NCI-H510A treated with DMSO at 0.1 percent for 48 hours (cell line): ENCODE results near the gene GDPGP1.

Source experiments
- DNase-seq: peaks from one replicate; lab custom pipeline; 2025; lab: John Stamatoyannopoulos, UW

GDPGP1 gene

DNA sequence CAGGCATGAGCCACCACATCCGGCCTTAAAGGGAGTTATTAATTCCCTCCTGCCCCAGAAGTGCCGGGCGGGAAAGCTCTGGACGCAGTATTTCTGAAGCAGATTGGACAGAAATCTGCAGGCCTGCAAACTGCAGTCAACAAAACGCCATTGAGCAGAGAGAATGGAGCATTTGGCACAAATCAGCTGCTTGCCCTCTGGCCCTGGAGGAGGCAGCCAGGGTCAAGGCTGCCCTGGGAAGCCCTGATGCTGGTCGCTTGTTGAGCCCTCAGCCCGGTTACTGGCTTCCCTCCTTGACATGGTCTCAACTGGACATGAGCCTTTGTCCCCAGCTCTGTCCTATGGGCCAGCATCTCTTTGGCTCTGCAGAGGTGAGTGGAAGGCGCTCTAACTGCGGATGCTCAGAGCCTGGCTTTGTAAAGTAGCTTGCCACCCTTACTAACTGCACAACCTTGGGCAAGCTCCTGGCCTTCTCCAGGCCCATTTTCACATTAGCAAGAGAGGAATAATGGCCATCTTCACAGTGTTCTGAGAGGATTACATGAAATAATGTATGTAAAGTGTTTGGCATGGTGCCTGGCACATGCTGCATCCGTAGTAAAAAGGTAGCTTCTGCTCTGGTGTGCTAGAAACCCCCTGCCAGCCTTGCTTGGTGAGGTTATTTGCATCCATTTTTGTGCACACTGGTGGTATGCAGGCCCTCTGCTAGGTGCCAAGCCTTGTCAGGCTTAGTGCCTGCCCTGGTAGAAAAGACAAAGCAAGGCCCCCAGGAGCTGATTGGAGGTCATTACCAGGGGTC, 28.8 kb upstream of the GDPGP1 start:
- no peak for DNase-seq

DNA sequence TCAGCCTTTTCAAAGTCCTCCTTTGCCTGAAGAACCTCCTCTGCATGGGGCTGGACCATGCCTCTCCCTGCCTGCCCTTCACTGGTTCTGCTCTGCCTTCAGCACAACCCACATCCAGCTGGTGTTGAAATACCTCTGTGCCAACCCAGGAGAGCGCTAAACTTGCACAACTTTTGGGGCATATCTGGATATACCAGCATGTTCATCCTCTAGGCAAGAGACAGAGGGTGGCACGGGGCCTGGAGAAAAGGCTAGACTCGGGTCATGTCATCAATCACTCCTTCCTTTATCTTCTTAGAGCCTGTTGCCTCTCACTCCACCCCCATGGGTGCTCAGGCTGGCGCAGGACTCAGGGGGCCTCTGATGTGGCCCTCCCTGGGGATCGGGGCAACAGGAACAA, 28.1 kb upstream of the GDPGP1 start:
- no peak for DNase-seq

DNA sequence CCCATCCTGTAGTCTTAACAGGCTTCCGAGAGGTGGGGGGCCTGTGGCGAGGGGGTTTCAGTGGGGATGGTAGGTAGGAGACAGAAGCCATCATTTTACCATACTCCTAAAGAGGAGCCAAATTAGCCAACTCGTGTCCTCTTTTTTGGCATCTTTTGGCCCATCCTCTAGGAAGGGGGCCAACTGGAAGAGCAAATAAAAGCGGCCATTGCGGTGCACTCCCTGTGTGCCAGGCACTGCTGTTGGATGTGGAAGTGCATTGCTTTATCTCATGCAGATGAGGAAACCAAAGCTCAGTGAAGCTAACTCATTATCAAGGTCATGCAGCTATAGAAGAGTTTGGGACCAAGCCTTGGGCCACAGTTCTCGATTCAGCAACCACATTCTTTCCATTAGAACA, 26.8 kb upstream of the GDPGP1 start:
- no peak for DNase-seq

DNA sequence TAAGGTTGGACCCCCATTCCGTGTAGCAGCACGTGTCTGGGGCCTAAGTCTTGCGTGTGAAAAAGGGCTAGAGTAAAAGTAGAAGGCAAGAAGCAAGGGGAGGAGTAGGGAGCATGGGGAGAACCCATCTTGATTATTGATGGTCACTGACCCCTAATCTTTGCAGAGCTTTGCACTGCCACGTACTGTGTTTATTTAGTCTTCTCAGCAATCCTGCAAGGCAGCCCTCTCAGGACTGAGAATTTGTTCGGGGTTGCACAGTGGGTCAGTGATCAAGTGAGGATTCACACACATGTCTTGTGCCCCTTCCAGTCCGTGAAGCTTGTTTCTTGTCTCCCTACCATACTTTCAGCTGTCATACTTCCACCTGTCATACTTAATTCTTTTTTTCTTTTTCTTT, 25.7 kb upstream of the GDPGP1 start:
- no peak for DNase-seq

DNA sequence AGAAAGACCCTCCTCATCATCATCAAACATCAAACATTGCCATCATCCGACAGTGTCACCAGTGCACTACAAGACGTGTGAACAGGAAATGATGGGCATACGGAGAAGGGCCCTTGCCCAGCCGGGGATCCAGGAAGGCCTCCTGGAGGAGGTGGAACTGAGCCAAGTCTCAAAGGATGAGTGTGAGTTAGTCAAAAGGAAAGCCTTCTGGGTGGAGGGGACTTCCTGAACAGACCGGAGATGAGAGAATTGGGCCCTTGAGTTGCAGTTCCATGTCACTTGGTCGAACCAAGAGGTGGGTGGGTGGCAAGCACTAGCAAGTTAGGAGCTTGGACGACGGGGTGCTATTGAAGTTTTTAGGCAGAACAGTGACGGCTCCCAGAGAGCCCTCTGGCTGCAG, 24.4 kb upstream of the GDPGP1 start:
- DNase-seq: no peak

DNA sequence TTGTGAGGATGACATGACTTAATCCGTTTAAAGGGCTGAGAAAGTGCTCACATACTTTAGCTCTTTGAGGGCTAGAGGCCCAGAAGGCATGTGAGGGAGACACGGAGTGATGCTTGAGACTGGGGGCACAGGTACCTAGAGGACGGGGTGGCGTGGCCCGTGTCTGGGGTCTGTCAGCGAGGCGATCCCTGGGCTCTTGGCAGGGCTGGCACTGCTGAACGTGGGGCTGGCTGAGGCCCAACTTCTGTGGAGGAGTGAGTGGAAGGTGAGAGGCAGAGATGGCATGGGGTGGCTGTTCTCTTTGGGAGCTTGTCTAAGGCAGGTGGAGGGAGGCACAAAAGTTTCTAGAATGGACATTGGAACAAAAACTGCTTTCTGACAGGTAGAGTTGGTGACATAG, 23.4 kb upstream of the GDPGP1 start:
- DNase-seq: no peak

DNA sequence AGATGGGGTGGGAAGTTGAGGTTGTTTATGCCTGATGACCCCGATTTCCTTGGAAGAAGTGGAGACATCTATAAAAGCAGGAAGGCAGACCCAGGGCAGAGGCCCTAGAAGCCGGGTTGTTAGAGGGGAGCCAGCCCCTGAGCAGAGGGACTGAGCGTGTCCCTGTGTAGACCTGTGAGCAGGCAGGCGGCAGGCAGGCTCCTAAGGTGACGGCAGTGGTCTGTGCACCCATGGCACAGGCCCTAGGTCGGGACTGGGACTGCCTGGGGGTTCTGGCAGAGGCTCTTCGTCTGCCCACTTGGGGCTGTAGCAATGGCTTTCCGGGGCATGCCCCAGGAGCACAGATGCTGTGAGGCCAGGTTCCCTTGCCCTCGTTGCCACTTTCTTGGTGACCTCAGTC, 23.0 kb upstream of the GDPGP1 start:
- no peak for DNase-seq

DNA sequence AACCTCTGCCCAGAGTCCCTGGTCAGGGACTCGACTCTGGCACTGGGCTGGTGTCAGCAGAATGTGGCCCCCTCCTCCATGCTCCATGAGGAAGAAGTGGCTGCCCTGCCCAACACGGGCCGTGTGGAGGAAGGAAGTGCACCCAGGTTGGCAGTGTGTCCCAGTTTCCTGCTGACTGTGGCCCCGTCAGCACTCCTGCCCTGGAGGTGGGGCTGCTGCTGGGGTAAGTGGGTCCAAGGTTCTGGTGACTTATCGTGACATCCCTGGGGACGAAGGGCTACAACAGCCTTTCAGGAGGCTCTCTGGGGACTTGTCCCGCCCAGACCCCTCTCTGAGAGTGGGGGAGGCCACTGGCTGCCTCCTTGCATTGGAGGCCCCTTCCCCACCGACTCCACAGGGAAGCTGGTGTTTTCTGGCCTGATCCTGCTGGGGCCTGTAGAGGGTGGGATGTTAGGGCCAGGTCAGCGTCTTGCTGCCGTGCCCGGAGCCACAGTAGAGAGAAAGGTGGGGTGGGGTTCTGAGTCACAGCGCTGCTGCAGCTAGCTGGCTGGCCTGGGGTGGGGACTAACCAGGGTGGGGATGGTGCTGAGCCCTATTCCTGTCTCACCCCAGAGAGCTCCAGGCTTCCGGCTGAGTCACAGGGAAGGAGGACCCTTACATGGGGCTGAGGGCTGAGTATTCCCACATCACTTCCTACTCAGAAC, 22.4 kb upstream of the GDPGP1 start:
- DNase-seq: no peak

DNA sequence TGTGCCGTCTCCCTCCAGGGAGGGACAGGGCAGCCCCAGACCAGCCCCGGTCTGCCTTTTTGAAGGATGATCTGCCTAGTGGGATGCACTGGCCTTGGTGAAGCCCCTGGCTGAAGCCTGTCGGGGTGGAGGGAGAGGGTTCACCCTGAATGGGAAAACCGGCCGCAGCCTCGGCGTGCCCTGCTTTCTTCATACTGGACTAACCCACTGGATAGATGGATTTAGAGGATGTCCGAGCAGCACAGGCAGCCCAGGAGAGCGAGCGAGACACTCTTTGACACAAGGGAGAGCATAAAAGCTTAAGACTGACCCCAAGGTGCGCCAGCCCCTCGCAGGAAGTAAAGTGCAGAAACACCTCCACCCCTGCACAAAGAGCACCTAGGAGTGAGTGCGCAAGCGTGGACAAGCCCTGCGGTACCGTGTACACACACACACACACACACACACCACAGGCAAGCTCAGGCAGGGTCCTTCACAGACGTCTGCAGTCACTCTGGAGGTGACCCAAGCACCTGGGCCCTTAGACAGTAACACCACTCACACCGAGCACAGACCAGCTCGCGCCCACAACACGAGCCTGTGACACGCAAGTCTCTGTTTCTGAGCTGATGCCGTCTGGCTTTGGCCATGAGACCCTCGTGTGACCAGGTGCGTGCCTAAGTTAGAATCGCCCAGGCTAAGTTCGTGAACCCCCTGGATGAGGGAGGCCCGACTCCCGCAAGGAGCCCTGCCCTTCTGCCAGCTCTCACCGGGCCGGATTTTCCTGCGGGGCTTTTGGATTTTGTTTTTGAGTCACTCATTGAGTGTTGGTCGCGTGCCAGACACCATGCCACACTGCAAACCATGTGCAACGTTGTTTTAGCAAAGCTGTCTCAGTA, 21.5 kb upstream of the GDPGP1 start:
- DNase-seq: no peak

DNA sequence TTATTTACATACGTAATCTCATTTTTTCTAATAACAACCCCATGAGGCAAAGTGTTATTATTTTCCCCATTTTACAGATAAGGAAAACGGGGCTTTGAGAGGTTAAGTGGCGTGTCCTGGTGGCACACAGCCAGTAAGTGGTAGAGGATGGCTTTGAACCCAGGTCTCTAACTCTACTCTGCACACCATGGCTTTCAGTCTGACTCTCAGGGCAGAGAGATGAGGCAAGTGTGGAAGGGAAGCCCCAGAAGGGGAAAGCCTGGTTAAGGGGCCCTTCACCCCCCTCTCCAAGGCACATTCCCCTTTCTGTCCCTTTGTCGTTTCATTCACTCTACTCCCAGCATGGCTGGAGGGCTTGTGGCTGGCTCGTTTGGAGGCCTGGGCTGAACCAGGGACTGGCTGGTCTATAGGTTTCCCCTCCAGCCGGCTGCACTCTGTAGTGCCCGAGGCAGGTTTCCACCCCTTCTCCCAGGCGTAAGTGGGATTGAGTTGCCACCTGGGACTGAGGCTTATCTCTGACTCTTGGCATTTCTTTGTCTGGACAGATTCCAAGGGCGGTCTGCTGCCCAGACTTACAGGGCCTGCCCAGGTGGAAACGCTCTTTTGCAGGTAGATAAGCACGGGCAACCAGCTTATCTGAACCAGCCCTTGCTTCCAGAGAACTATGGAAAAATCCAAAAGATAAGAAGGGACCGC, 20.7 kb upstream of the GDPGP1 start:
- no peak for DNase-seq

DNA sequence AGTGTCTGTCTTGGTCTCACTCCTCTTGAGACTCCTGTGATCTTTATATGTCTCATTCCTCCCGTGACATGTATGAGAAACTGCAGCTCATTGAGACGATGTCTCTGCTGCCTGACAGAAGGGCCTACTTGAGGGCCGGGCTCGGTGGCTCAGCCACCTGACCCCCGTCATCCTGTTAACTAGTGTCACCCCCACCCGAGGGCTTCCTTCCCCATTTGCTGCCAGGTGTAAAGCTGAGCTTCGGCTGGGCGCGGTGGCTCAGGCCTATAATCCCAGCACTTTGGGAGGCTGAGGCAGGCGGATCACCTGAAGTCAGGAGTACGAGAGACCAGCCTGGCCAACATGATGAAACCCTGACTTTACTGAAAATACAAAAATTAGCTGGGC, 20.2 kb upstream of the GDPGP1 start:
- DNase-seq: no peak

DNA sequence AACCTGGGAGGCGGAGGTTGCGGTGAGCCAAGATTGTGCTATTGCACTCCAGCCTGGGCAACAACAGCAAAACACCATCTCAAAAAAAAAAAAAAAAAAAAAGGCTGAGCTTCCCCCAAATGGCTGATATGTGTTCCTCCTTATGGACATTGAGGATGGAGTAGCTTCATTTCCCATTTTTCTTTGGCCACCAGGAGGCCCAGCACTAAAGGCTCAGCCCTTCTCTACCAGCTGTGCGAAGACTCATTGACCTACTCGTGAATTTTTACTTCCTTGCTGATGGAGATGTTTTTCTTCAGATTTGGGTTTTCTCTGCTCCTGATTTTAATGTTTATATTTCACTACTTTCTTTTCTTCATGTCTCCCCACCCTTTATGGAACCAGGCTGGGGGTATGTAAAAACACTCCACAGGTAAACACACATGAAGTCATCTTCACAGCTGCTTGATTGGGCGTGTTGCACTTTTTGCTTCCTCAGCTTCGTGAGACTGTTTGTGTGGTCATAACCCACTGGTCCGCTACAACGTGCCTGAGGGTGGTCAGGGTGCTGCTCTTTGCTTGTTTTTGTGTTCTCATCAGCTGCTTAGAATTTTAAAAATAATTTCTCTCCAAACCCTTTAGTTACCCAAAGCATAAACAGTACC, 19.3 kb upstream of the GDPGP1 start:
- no peak for DNase-seq

DNA sequence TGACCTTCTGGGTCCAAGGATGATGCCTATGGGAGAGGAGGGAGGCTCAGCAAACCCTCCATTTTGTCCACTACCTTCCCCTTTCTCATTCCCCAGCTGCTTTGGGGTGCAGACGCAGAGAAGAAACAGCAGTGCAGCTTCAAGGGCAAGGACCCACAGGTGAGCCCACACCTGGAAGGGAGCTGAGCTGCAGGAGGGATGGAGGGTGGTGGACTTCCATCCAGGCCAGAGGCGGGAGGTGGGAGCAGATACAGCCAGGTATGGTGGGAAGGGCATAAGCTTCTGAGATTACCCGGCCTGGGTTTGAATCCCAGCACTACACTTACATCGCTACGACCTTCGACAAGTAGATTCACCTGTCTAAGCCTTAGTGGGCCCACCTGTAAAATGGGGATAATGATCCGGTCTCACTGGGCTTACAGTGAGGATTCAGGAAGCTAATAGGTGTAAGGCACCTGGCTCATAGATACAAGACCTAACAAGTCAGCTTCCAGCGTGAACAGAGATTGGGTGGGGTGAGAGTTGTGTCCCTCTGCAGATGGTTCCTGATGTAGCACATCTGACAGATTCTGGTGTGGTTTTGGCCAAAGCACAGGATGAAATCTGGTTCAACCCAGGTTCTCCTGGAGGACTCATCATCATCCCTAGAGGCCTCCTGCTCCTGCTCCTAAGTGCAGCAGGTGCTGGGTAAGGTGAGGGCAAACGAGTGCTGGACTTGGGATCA, 16.2 kb upstream of the GDPGP1 start:
- no peak for DNase-seq

DNA sequence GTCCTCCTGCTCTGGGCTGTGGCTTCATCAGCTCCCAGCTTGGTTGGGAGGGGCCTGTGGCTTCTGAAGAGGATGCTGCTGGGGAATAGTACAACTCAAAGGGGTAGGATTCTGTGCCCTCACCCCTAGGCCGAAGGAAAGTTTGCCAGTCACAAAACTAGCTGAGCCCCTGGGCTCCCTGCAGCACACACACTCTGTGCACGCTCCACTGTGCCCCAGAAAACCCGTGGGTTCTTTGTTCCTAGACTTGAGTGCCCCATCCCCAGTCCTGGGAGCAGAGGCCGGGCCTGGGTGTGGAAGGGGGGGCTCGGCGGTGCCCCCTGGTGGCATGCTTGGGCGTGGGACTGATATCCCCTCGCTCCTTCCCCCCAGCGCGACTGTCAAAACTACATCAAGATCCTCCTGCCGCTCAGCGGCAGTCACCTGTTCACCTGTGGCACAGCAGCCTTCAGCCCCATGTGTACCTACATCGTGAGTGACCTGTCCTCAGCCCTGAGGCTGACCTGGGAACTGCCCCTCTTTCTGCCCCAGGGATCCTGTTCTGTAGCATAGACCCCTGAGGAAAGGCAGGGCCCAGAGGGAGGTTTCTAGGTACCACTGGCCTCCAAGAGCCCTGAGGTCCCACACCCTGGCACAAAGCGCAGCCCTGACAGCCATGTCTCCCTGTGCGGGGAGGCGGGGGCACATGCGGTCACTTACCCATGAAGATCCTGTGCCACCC, 14.4 kb upstream of the GDPGP1 start:
- DNase-seq: no peak

DNA sequence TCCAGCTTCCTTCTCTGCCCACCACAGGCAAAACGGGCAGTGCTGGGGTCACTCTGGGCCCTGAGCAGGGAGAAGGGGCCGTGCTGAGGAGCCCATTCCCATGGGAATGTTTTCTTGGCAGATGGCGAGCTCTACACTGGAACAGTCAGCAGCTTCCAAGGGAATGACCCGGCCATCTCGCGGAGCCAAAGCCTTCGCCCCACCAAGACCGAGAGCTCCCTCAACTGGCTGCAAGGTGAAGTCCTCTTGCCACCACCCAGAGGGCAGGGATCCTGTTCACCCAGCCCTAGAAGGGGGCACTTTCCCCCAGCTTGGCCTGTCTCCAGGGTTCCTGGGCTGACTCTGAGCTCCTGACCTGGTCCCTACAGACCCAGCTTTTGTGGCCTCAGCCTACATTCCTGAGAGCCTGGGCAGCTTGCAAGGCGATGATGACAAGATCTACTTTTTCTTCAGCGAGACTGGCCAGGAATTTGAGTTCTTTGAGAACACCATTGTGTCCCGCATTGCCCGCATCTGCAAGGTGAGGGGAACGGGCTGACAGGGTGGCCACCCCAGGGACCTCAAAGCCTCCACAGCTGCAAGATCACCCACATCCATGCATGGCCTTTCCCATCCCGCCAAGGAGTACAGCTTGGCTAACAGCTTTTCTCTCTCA, 12.6 kb upstream of the GDPGP1 start:
- peak; percentile 34 for DNase-seq

DNA sequence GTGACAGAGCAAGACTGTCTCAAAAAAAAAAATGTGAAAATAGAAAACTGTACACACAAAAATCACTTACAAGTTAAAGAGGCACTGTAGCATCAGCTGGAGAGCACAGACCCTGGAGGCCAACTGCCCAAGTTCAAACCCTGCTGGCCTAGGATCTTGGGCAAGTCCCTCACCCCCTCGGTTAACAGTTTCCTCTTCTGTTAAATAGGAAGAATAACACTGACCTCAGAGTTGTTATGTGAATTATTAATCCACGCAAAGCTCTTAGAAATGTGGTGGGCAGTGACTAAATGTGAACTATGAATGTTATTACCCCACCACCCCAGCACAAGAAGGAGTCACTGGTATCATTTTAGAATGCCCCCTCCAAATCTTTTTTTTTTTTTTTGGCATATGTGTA, 11.5 kb upstream of the GDPGP1 start:
- DNase-seq: no peak

DNA sequence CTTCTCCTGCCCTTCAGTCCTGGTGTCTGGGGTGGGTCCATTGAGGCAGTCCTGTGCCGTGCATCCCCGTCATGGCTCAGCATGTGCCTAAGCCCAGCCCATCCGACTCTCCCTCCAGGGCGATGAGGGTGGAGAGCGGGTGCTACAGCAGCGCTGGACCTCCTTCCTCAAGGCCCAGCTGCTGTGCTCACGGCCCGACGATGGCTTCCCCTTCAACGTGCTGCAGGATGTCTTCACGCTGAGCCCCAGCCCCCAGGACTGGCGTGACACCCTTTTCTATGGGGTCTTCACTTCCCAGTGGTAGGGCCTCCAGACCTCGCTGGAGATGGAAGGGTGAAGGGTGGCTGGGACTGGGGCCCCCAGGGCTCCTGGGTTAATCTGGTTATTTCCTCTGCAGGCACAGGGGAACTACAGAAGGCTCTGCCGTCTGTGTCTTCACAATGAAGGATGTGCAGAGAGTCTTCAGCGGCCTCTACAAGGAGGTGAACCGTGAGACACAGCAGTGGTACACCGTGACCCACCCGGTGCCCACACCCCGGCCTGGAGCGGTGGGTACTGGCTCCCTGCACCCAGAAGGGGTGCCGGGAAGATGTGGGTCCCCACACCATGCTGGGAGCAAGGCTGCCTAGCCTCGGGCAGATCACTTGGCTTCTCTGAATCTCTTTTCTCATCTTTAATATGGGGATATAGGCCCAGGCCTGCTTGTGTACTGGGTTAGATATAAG, 10.4 kb upstream of the GDPGP1 start:
- no peak for DNase-seq

DNA sequence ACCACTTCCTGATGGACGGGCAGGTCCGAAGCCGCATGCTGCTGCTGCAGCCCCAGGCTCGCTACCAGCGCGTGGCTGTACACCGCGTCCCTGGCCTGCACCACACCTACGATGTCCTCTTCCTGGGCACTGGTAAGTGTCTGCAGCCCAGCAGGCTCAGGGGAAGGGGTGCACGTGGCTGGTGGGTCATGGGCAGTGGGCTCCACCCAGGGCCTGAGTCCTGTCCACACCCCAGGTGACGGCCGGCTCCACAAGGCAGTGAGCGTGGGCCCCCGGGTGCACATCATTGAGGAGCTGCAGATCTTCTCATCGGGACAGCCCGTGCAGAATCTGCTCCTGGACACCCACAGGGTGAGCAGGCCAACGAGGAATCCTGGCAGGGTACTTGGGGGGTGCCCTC, 9.0 kb upstream of the GDPGP1 start:
- DNase-seq: no peak
